GM12891 (cell line): ENCODE results near the gene RAB34.

Source experiments
- DNase-seq: peaks from one replicate; pipeline ENCODE4 v3.0.0; 2011; ENCODE audit warnings: low spot score; ENCODE audit not compliant: insufficient read length
- FAIRE-seq: peaks from 2 replicates; lab custom pipeline; 2011; peaks lifted over from hg19 to GRCh38; lab: Jason Lieb, UNC
- PAX5 ChIP-seq: IDR thresholded peaks from 2 replicates; pipeline ENCODE4 v1.6.1; 2011; ENCODE audit warnings: low read length, moderate library complexity, mild to moderate bottlenecking; ENCODE audit not compliant: insufficient read depth, severe bottlenecking
- POLR2A ChIP-seq: IDR thresholded peaks from 2 replicates; pipeline ENCODE4 v1.6.1; 2011; ENCODE audit warnings: low read depth, low read length, control low read depth
- POLR2AphosphoS5 ChIP-seq: IDR thresholded peaks from 2 replicates; pipeline ENCODE4 v1.6.1; 2011; ENCODE audit warnings: low read depth, low read length, control low read depth
- POU2F2 ChIP-seq: IDR thresholded peaks from 2 replicates; pipeline ENCODE4 v1.6.1; 2011; ENCODE audit warnings: low read depth, mild to moderate bottlenecking, control low read depth, low read length, moderate library complexity
- SPI1 ChIP-seq: IDR thresholded peaks from 2 replicates; pipeline ENCODE4 v1.6.1; 2011; ENCODE audit warnings: low read depth, low read length, control low read depth
- TAF1 ChIP-seq: IDR thresholded peaks from 2 replicates; pipeline ENCODE4 v1.6.1; 2011; ENCODE audit warnings: low read depth, low read length, control low read depth

Gene RAB34

DNA sequence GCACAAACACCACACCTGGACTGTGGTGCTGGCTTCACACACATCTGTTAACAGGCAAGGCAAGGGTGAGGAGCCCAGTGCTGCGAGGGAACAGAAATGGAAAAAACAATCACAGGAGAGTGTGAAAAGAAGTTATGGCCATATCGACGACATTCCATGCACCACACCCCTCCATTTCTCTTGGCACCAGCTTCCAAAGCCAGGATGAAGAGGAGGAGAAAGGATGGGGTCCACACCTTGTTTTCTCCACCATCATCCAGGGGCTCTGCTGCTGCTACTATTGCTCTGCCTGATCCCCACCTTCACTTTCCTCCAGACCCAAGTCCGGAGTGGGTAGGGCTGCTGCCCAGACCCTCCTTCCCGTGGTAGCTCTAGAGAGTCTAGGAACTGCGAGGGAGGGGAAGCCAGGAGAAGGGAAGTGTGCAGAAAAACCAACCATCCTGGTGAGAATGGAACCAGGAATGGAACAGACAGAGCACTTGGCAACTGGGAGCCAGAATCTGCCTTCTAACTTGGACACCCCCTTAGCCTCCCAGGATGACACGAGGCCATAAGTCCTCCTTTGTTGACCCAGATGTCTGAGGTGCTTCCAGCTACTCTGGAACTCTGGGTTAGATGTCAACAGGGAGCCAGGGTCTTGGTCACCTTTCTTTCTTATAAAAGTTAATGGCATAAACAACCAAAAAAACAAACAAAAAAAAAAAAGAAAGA is 4.8 kb downstream of the RAB34 start:
- no peak for TF ChIP-seq POLR2AphosphoS5
- TF ChIP-seq POLR2A = no peak
- TF ChIP-seq TAF1 = no peak
- no peak for TF ChIP-seq SPI1
- no peak for TF ChIP-seq PAX5
- TF ChIP-seq POU2F2 = no peak
- DNase-seq (no peak), FAIRE-seq (no peak)

DNA sequence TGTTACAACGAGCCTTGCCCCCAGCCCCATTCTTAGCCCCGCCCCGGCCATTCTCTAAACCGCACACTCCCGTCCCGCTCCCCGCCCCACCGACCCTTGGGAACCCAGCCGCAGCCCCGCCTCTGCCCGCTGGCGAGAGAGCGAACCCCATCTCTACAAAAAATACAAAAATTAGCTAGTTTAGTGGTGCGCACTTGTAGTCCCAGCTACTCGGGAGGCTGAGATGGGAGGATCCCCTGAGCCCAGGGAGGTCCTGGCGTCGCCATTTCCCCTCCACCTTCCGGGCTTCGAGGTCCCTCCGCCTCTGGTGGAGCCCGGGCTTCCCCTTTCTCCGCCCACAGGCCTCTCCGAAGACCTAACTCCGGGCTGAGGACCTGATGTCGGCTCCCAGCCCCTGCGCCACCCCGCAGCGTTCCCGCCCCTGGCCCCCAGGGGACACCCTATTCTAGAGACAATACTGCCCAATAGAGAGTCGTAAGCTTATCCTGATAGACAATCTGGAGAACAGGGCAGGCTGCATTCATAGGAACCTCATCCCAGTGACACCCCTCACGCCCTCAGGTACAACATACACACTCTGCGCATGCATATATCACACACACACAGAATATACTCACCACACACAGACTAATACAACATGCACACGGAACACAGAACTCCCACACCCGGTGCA is 5.5 kb downstream of the RAB34 start:
- DNase-seq = peak; percentile 68

DNA sequence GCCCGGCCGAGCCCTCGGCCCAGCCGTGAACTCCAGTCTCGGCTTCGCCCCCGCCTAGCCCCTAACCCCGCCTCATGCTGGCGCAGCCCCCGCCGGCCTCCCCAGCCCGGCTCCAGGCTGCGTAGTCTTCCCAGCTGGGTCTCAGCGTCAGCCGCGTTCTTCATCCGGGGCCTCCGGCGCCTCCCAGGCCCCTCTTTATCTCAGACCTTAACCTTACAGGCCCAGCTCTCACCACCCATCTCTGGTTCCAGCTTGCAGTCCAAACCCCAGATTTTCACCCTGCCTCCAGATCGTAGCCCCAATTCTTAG is 6.0 kb downstream of the RAB34 start, which contains the start of gene PROCA1:
Gene PROCA1 (minus strand): TSS at position 166 of the 309 bp plus-strand sequence. CDS start 228 bp downstream, outside the sequence.
- FAIRE-seq (no peak), DNase-seq (no peak)
- TF ChIP-seq POLR2AphosphoS5 (no peak), POLR2A (no peak), SPI1 (no peak), TAF1 (no peak)

More for the DNA sequence above, 5.5 kb downstream of the RAB34 start:
- TF ChIP-seq POLR2A (peak; percentile 43; the same call in 1 of the 2 replicates), POLR2AphosphoS5 (no peak), SPI1 (peak; percentile 72), TAF1 (peak; percentile 29; the same call in 1 of the 2 replicates), POU2F2 (no peak), PAX5 (no peak)
- peak; percentile 31 for FAIRE-seq

DNA sequence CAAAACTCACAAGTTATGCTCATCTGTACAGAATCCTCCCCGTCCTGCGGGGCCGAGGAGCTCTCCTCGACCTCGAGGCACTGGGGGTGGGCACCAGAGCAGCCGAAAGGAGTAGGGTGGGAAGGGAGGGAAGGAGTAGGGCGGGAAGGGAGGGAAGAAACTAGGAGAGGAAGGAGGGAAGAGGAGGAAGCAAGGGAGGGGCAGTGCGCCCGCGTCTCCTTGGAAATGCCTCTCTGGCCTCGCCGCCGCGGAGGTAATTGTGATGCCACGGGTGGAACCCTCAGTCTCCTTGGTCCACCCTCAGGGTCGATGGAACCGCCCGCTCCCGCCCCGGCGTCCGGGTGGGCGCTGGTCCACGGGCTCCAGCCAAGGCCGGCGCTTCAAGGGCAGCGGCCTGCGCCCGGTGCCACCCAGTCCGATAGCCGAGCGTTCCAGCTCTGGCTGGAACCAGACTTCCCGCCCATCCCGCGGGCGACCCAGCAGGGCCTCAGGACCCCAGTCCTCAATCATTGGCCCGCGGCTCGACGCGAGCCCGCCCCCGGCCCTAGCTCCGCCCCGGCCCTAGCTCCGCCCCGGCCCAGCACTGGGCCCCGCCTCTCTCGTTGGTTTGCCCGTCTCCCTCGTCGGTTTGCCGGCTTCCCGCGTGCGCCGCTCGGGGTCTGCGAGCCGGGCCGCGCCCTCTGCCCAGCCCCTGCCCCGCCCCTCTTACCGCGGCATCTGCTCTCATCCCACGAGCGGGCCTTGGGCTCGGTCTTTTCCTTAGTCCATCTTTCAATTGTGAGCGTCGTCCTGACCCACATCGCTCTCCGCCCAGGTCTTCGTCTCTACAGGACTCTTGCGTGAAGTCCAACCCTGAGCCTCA is 6.6 kb downstream of the RAB34 start:
- FAIRE-seq (peak; percentile 92), DNase-seq (peak; percentile 94)
- TF ChIP-seq TAF1 (no peak), POLR2AphosphoS5 (peak; percentile 64; the same call in 1 of the 2 replicates), POLR2A (no peak), PAX5 (no peak), SPI1 (no peak), POU2F2 (peak; percentile 22; the same call in 1 of the 2 replicates)

DNA sequence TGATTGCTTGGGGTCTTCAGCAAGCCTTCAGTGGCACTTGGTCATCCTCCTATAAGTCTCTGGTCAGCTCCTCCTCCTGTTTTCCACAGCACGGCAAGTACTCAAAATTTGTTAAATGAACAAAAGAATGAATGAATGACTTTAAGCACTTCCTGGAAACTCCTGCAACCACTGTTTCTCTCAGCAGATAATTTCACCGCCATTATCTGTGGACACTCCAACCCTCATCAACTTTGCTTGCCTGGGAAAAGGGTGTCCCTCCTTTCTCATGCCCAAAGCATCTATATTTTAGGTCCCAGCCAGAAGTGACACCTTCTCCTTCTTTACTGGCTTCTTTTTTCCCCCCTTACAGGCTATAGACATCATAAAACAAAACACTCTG is 10.3 kb downstream of the RAB34 start:
- TF ChIP-seq SPI1 (no peak), POLR2A (no peak), POU2F2 (no peak), PAX5 (no peak), POLR2AphosphoS5 (no peak), TAF1 (no peak)
- FAIRE-seq (no peak), DNase-seq (no peak)

DNA sequence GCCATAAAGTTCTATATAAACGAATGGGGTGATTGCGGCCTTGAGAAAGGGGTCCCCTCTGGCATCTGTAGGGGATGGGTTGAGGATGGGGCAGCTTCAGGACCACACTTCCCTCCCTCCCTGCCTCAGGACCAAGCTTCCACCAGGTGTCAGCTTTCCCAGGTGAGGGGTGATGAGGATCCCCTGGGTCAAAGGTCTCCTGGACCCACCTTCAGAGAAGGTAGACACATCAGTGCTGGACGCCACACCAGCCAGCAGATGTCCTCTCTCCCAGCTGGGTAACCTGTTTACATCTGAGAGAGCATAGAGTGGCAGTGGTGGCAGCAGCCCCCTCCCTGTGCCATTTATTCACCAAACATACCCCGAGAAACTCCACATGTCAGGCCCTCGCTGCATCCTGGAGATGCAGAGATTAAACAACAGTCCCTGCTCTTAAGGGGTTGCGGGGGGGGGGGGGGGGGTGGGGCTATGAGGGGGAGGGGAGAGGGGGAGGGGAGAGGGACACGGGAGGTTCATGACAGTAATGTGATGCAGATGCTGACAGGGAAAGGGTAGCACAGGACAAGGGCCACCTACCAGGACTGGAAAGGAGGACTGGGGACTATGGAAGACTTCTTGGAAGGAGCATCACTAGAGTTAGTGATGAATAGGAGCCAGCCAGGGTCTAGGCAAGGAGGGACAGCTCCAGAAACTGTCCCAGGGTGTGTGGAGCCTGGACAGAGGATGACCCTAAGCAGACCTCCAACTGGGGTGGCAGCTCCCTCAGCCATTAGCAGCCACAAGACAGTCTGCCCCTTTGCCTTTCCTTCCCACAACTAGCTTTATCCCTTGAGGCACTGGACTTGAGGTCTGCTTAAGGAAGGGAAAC is 11.0 kb downstream of the RAB34 start:
- no peak for FAIRE-seq
- TF ChIP-seq TAF1 (no peak), POLR2AphosphoS5 (no peak), SPI1 (no peak), POLR2A (no peak), PAX5 (no peak), POU2F2 (no peak)
- DNase-seq = no peak

DNA sequence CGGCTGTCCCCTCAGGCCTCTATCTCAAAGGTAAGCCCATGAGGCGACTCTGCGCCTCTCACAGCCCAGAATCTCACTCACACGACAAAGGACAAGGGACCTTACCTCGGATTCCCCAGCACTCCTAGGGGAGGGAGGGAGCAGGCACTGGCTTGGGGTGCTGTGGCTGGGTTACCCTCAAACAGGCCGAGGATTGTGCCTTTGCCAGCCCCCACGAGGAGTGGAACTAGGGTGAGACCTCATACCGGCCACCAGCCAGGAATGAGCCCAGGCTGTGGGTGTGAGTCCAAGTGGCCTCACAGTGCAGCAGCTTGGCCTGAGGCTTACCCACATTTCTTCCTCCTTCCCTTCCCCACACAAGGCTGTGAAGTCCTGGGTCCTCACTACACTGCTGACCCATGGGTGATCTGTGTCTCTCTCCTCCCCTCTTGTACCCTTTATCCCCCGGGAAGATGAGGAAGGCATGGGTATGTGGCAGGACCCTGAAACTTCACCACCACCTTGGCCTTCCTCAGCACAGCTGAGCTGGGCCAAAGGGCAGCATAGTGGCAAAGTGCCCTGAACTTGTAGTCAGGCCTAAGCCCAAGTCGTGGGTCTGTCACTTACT is 11.8 kb downstream of the RAB34 start:
- TF ChIP-seq POU2F2 (no peak), SPI1 (no peak), PAX5 (no peak), POLR2AphosphoS5 (no peak), TAF1 (no peak), POLR2A (no peak)
- no peak for DNase-seq
- no peak for FAIRE-seq

DNA sequence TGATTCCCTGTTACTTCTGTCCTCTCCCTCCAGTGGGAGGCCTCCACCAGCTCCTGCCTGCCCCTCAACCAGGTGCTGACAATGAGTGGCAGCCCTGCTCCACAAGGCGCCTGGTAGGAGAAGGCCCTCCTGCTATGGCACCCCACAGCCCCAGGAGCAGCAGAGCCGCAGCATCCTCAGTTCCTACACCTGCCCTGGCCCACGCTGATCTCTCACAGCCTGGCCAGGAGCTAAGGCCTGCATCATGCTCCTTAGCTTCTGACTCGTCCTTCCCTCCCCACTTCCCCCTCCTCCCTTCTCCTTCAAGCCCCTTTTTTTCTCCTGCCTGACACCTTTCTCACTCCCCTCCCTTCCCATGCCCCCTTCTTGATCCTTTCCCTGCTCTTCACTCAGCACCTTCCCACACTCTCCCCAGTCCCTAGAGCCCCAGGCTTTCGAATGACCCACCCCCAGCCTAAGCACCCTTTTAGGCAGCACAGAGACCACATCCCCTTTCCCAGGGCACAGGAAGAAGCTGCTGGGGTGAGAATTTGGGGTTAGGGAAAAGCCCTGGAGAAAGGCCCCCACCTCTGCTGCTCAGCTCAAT is 12.5 kb downstream of the RAB34 start:
- TF ChIP-seq PAX5 (no peak), POU2F2 (no peak), TAF1 (no peak), POLR2AphosphoS5 (no peak), POLR2A (no peak), SPI1 (no peak)
- FAIRE-seq (no peak), DNase-seq (no peak)
